NCI-H2196 treated with DMSO at 0.1 percent for 48 hours (cell line): ENCODE data around the gene WNT7B.
A peak's percentile ranks its signal among the peaks of the same experiment; 100 is the strongest.
"Not testable (repeated sequence)": the region's sequence is repeated elsewhere in the genome, so short reads cannot be mapped to it uniquely, and the experiment has no call there.

Experiments
- DNase-seq: peaks from one replicate; lab custom pipeline; 2025; ENCODE audit not compliant: unreplicated experiment; lab: John Stamatoyannopoulos, UW

WNT7B gene

GRCh38 chr22:46008836-46009596 lies 32.1 kb upstream of the WNT7B start:
- DNase-seq, result no peak

GRCh38 chr22:46008291-46008690 lies 31.3 kb upstream of the WNT7B start:
- peak; percentile 90 for DNase-seq

DNA sequence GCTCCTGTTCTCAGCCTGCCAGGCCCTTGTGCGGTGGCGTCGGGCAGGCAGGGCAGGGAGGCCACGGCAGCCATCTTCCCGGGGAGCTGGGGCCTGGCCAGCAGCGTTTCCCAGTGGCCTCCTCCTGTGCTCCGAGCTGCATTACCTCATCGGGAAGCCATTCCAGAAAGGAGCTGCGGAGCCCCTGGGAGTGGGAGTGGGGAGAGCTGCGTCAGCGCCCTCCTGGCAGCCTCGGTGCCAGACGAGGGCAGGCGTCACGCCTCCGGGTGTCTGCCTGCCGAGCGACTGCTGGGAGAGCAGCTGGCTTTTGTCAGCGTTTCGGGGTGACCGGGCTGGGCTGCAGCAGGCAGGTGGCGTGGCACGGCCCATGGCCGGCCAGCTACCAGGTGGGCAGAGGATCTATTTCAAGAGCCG lies 30.9 kb upstream of the WNT7B start:
- peak; percentile 93 for DNase-seq

DNA sequence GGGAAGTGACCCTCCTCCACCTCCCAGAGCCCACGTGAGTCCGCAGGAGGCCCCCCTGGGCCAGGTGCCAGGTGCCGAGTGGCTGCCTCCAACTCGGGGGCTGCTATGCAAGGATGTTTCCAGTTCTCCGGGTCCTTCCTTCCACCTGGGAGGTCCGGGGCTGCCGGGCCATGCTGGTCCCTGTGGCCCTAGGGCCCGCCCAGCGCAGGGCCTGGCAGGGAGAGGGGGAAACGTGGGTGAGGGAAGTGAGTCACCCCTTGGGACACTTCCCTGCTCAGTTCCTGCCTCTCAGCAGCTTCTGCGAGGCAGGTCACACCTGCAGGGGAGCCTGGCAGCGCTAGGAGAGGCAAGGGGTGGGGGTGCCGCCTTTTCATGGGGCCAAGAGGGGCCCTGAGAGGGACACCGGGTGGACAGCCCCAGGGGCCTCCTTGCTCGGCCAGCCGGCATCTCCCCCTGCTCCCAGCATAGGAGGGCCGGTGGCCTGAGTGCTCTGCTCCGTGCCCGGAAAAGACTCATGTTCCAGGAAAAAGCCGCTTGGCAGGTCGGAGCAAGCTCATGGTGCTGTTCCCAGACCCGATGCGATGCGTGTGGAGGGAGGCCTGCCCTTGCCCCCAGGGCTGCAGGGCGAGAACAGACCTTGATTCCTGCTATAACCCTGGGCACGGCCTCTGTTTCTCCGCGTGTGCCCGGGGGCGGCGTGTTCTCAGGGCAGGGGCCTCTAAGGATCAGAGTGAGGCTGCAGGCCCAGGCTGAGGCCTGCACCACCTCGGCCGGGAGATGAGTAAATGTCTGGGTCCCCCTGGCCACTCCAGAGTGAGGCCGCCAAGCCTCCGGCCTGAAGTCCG lies 30.3 kb upstream of the WNT7B start:
- peak; percentile 46 for DNase-seq

DNA sequence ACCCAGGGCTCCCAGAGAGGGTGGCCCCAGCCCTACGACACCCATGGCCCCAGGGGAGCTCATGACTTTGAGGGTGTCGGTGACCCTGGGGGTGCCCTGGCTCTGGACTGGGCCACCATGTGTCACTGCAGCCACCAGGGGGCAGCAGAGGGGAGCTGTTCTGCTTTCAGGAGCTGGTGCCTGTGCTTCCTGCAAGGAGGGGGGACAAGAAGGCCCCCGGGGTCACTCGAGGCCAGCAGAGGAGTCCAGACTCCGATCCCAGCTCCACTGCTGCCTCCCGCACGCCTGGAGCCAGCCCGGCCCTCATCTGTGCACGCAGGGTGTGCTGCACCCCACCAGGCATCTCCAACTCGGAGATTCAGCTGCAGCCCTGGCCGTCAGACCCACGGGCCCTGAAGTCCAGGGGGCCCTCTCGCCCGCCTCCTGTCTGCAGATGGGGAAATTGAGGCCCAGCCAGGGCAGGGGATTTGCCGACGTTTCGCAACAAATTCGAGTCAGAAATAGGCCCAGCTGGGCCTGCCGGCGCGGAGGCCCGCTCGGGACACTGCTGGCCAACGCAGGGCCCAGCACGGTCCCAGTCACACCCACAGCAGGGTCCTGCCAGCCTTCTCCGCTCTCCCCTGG lies 29.5 kb upstream of the WNT7B start:
- peak; percentile 92 for DNase-seq

GRCh38 chr22:46005116-46005705 lies 28.2 kb upstream of the WNT7B start:
- DNase-seq, result not testable (repeated sequence)

DNA sequence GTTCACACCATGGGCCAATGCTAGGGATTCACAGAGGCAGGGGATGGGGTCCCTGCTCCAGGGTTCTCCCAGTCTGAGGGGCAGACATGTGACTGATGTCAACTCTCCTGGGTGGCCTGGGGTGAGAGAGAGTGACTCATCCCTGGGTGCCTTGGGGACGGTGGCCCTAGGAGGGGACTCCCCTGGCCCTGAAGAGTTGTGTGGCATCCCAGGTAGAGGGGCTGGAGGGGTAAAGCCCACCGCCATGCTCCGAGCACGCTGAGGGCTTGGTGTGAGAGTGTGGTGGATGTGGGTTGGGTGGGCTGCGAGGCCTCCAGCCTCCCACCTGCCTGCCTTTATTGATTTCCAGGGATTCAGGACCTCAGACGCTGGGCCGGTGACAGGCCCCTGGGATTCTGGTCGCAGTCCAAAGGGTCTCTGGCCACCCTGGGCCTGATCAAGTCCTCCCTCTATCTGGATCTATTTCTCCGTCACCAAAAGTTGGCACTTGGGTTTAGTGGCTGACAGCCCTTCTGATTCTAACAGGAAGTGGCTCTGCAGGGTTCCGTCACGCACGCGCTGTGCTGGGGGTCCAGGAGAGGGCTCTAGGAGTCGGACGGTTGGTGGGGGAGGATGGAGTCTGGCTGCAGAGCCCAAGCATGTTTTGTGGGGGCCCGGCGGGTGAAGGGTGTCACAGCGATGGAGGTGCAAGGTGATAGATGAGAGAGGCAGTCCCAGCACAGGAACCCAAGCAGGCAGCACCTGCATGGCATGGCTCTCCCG lies 27.3 kb upstream of the WNT7B start:
- no peak for DNase-seq

DNA sequence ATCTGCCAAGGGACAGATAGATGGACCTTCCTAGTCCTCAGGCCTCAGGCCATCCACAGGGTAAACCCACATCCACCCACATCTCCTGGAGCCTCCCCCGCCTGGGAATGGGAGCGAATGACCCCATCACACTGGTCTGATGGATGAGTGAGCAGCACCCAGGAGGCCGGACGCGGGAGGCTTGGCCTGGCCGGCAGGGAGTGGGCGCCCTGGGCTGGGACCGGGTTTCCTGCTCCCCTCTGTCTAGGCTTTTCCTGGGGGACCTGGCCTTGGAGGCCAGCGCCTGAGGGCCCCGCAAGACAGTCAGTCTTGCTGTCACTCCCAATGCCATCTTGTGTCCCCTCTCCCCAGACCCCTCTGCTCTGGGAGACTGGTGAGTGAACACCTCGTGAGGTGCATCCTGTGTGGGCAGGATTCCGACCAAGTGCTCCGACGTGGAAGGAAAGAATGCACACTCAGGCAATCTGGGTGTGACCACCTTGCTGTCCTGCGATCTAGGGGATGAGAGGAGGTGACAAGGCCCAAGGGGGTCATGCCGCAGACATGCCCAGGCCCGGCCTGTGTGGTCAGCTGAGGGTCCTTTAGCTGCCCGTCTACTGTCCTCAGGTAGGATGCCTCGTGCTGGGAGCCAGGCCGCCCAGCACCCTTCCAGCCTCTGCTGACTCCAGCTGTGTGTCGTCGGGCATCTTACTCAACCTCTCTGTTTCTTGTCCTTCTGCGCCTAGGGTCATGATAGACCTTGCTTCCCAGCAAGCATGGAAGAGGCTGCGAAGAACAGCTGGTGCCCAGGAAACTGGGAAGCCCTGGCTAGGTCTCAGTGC lies 26.5 kb upstream of the WNT7B start:
- DNase-seq, result no peak

GRCh38 chr22:46002757-46003270 lies 25.9 kb upstream of the WNT7B start:
- no peak for DNase-seq

GRCh38 chr22:46001426-46002106 lies 24.6 kb upstream of the WNT7B start:
- DNase-seq, result peak; percentile 79

DNA sequence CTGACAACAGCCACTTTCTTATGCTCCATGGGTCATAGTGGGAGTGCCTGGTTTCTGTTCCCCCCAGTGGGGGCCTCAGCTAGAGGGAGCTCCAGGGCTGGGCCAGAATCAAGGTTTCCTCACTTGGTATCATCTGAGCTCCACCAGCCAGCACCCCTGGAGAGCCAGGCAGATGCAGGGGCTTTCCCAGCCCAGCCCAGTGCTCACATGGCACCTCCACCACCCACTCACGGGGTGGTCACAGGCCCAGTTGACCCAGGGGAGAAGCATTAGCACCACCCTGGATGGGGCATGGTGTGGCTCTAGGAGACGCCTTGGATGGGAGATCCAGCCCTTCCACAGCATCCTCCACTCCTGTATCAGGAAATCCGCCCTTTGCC lies 24.1 kb upstream of the WNT7B start:
- DNase-seq, result no peak

GRCh38 chr22:46000081-46001027 lies 23.4 kb upstream of the WNT7B start:
- no peak for DNase-seq

- no peak for DNase-seq
These were observed 22.5 kb upstream of the WNT7B start for GRCh38 chr22:45999379-45999971.

- DNase-seq, result peak; percentile 79
These were observed 21.8 kb upstream of the WNT7B start for GRCh38 chr22:45998638-45999378.

GRCh38 chr22:45997777-45998637 lies 21.0 kb upstream of the WNT7B start:
- peak; percentile 78 for DNase-seq
